ENCODE results near the gene FER. TPM values are rescaled to one million over a fixed set of nuclear protein-coding genes. Genes with fewer than 3 reads are reported as not detected.
A peak's percentile ranks its signal among the peaks of the same experiment; 100 is the strongest.

FER gene
- total and polyA plus RNA-seq, 9 donors: 6.3 to 26.9 (median 9.7) TPM

GRCh38 chr5:108941746-108942145 lies 194.0 kb downstream of the FER start:
- Histone ChIP-seq H3K4me3 (ENCODE audit: low read length) (no peak overlapping the region), H3K27ac (ENCODE audit: low read length) (no peak overlapping the region), H3K4me1 (ENCODE audit: control insufficient read depth, insufficient read depth, low read length) (no peaks in the 10 kb centered on the region), H3K9me3 (replicated peaks; ENCODE audit: control insufficient read depth, low read depth, low read length) (no peaks in the 10 kb centered on the region), H3K36me3 (ENCODE audit: control insufficient read depth, insufficient read depth, low read length) (no peaks in the 10 kb centered on the region), H3K27me3 (ENCODE audit: control insufficient read depth, insufficient read depth, low read length) (no peaks in the 10 kb centered on the region)
- no peak for DNase-seq
- WGBS (ENCODE audit: insufficient coverage): no CpG with 5 or more reads among the region's 2 CpGs

DNA sequence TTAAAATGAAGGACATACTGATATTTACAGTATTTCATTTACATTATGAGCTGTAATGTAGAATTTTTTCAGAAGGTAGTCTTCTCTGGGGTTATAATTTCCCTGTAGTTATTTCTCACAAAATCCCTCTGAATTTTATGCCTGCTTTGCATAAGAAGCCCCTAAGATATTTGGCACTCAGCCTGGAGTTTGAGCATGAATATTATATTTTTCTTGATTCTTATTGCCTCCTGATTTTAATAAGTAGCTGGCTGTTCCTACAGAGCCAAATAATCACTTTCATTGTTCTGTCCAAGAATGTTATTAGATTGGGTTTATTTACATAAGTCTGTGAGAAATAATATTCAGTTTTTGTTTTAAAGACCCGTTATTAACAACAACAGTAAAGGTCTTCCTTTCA lies 195.0 kb downstream of the FER start:
- Histone ChIP-seq H3K36me3 (ENCODE audit: control insufficient read depth, insufficient read depth, low read length) (no peaks in the 10 kb centered on the region), H3K4me3 (ENCODE audit: low read length) (no peak overlapping the region), H3K27ac (ENCODE audit: low read length) (no peak overlapping the region), H3K9me3 (replicated peaks; ENCODE audit: control insufficient read depth, low read depth, low read length) (no peaks in the 10 kb centered on the region), H3K4me1 (ENCODE audit: control insufficient read depth, insufficient read depth, low read length) (no peaks in the 10 kb centered on the region), H3K27me3 (ENCODE audit: control insufficient read depth, insufficient read depth, low read length) (no peaks in the 10 kb centered on the region)
- no CpG with 5 or more reads among the region's 1 CpG for WGBS (ENCODE audit: insufficient coverage)
- peak; percentile 31 for DNase-seq

- Histone ChIP-seq H3K9me3 (replicated peaks; ENCODE audit: control insufficient read depth, low read depth, low read length) (no peaks in the 10 kb centered on the region), H3K4me1 (ENCODE audit: control insufficient read depth, insufficient read depth, low read length) (no peaks in the 10 kb centered on the region), H3K36me3 (ENCODE audit: control insufficient read depth, insufficient read depth, low read length) (no peaks in the 10 kb centered on the region), H3K27me3 (ENCODE audit: control insufficient read depth, insufficient read depth, low read length) (no peaks in the 10 kb centered on the region), H3K4me3 (ENCODE audit: low read length) (no peak overlapping the region), H3K27ac (ENCODE audit: low read length) (no peak overlapping the region)
- peak; percentile 46 for DNase-seq
- WGBS (ENCODE audit: insufficient coverage): no CpG with 5 or more reads among the region's 3 CpGs
Observed at GRCh38 chr5:108945094-108945493, 197.4 kb downstream of the FER start.

GRCh38 chr5:108946008-108946407 lies 198.3 kb downstream of the FER start:
- 50% methylated on average over 1 of the region's 1 CpG for WGBS (ENCODE audit: insufficient coverage)
- Histone ChIP-seq H3K9me3 (replicated peaks; ENCODE audit: control insufficient read depth, low read depth, low read length) (no peaks in the 10 kb centered on the region), H3K36me3 (ENCODE audit: control insufficient read depth, insufficient read depth, low read length) (no peaks in the 10 kb centered on the region), H3K27me3 (ENCODE audit: control insufficient read depth, insufficient read depth, low read length) (no peaks in the 10 kb centered on the region), H3K27ac (ENCODE audit: low read length) (no peak overlapping the region), H3K4me1 (ENCODE audit: control insufficient read depth, insufficient read depth, low read length) (no peaks in the 10 kb centered on the region), H3K4me3 (ENCODE audit: low read length) (no peak overlapping the region)
- DNase-seq: no peak

GRCh38 chr5:108947164-108947563 lies 199.5 kb downstream of the FER start:
- Histone ChIP-seq H3K4me1 (ENCODE audit: control insufficient read depth, insufficient read depth, low read length) (no peaks in the 10 kb centered on the region), H3K27ac (ENCODE audit: low read length) (no peak overlapping the region), H3K27me3 (ENCODE audit: control insufficient read depth, insufficient read depth, low read length) (no peaks in the 10 kb centered on the region), H3K36me3 (ENCODE audit: control insufficient read depth, insufficient read depth, low read length) (no peaks in the 10 kb centered on the region), H3K9me3 (replicated peaks; ENCODE audit: control insufficient read depth, low read depth, low read length) (no peaks in the 10 kb centered on the region), H3K4me3 (ENCODE audit: low read length) (no peak overlapping the region)
- WGBS (ENCODE audit: insufficient coverage): no CpG with 5 or more reads among the region's 1 CpG
- DNase-seq: no peak

- WGBS (ENCODE audit: insufficient coverage): no CpG with 5 or more reads among the region's 2 CpGs
- H3K36me3 ChIP-seq (ENCODE audit: control insufficient read depth, insufficient read depth, low read length): no peaks in the 10 kb centered on the region
- H3K9me3 ChIP-seq (replicated peaks; ENCODE audit: control insufficient read depth, low read depth, low read length): no peaks in the 10 kb centered on the region
- H3K4me1 ChIP-seq (ENCODE audit: control insufficient read depth, insufficient read depth, low read length): no peaks in the 10 kb centered on the region
- no peaks in the 10 kb centered on the region for H3K27me3 ChIP-seq (ENCODE audit: control insufficient read depth, insufficient read depth, low read length)
- H3K4me3 ChIP-seq (ENCODE audit: low read length): no peak overlapping the region
- H3K27ac ChIP-seq (ENCODE audit: low read length): no peak overlapping the region
- no peak for DNase-seq
Observed at GRCh38 chr5:108950276-108950675, 202.6 kb downstream of the FER start.

- no peak for DNase-seq
- no peak overlapping the region for H3K27ac ChIP-seq (ENCODE audit: low read length)
- no peak overlapping the region for H3K4me3 ChIP-seq (ENCODE audit: low read length)
- H3K36me3 ChIP-seq (ENCODE audit: control insufficient read depth, insufficient read depth, low read length): no peaks in the 10 kb centered on the region
- no peaks in the 10 kb centered on the region for H3K9me3 ChIP-seq (replicated peaks; ENCODE audit: control insufficient read depth, low read depth, low read length)
- no peaks in the 10 kb centered on the region for H3K4me1 ChIP-seq (ENCODE audit: control insufficient read depth, insufficient read depth, low read length)
- H3K27me3 ChIP-seq (ENCODE audit: control insufficient read depth, insufficient read depth, low read length): no peaks in the 10 kb centered on the region
Observed at GRCh38 chr5:108953940-108954339, 206.2 kb downstream of the FER start.

DNA sequence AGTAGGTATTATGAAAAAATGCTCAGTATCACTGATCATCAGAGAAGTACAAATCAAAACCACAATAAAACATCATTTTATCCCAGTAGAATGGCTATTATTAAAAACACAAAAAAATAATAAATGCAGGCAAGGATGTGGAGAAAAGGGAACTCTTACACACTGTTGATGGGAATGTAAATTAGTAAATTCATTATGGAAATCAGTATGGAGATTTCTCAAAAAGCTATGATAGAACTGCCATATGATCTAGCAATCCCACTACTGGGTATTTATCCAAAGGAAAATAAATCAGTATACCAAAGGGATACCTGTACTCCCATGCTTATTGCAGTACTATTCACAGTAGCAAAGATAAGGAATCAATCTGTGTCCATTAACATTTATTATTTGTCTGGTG lies 209.6 kb downstream of the FER start:
- Histone ChIP-seq H3K36me3 (ENCODE audit: control insufficient read depth, insufficient read depth, low read length) (no peaks in the 10 kb centered on the region), H3K9me3 (replicated peaks; ENCODE audit: control insufficient read depth, low read depth, low read length) (no peaks in the 10 kb centered on the region), H3K27ac (ENCODE audit: low read length) (no peak overlapping the region), H3K4me1 (ENCODE audit: control insufficient read depth, insufficient read depth, low read length) (no peaks in the 10 kb centered on the region), H3K4me3 (ENCODE audit: low read length) (no peak overlapping the region), H3K27me3 (ENCODE audit: control insufficient read depth, insufficient read depth, low read length) (no peaks in the 10 kb centered on the region)
- DNase-seq: no peak

DNA sequence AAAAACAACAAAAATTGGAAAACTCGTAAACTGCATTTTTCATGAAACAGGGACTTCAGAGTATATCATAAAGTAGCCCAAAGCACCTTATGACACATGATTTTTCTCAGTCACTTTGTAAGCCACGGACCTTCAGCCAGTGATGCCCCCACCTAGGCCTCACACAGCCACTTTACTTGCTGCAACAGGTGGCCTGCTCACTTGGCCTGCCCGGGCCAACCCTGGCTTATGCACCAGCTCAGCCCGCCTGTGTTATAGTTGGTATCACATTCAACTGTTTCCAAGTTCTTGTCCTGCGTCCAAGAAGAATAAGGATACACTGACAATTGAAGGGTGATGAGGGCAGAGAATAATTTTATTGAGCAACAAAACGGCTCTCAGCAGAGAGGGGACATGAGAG lies 219.2 kb downstream of the FER start:
- H3K4me3 ChIP-seq (ENCODE audit: low read length): no peak overlapping the region
- DNase-seq: no peak
- peaks cover 4% of the 10 kb centered on the region for H3K36me3 ChIP-seq (ENCODE audit: control insufficient read depth, insufficient read depth, low read length)
- WGBS (ENCODE audit: insufficient coverage): 97% methylated on average over 3 of the region's 6 CpGs
- peaks cover 4% of the 10 kb centered on the region for H3K9me3 ChIP-seq (replicated peaks; ENCODE audit: control insufficient read depth, low read depth, low read length)
- no peaks in the 10 kb centered on the region for H3K4me1 ChIP-seq (ENCODE audit: control insufficient read depth, insufficient read depth, low read length)
- H3K27ac ChIP-seq (ENCODE audit: low read length): no peak overlapping the region
- no peaks in the 10 kb centered on the region for H3K27me3 ChIP-seq (ENCODE audit: control insufficient read depth, insufficient read depth, low read length)

DNA sequence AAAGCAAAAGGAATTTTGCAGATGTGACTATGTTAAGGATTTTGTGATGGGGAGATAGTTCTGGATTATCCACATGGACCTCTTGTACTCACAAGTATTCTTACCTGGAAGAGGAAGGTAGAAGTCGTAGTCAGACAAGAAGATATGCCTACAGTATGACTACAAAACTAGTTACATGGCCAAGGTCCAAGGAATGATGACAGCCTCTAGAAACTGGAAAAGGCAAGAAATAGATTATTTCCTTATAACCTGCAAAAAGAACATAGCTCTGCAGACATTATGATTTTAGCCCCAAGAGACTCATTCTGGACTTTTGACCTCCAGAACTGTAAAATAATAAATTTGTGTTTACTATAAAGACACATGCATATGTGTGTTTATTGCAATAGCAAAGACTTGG lies 226.9 kb downstream of the FER start:
- no peaks in the 10 kb centered on the region for H3K27me3 ChIP-seq (ENCODE audit: control insufficient read depth, insufficient read depth, low read length)
- no peaks in the 10 kb centered on the region for H3K36me3 ChIP-seq (ENCODE audit: control insufficient read depth, insufficient read depth, low read length)
- no peak overlapping the region for H3K27ac ChIP-seq (ENCODE audit: low read length)
- no peaks in the 10 kb centered on the region for H3K9me3 ChIP-seq (replicated peaks; ENCODE audit: control insufficient read depth, low read depth, low read length)
- H3K4me3 ChIP-seq (ENCODE audit: low read length): no peak overlapping the region
- WGBS (ENCODE audit: insufficient coverage): no CpG with 5 or more reads among the region's 1 CpG
- no peak for DNase-seq
- no peaks in the 10 kb centered on the region for H3K4me1 ChIP-seq (ENCODE audit: control insufficient read depth, insufficient read depth, low read length)

DNA sequence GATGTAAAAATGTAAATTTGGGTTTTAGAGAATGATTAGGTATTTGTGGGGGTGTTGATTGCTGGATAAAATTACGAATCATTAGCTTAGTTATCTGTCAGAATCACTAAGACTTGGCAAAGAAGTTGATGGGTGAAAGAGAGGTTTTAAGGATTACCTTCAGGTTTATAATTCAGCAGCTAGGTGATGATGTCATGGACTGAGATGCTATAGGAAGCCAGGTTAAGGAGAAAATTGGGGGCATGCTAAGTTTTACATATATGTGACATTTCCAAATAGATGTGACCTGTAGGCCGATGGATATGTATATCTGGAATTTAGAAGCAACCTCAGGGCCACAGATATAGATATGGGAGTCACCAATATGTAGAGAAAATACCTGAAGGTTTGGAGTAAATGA lies 228.0 kb downstream of the FER start:
- 100% methylated on average over 1 of the region's 2 CpGs for WGBS (ENCODE audit: insufficient coverage)
- Histone ChIP-seq H3K27ac (ENCODE audit: low read length) (no peak overlapping the region), H3K36me3 (ENCODE audit: control insufficient read depth, insufficient read depth, low read length) (no peaks in the 10 kb centered on the region), H3K9me3 (replicated peaks; ENCODE audit: control insufficient read depth, low read depth, low read length) (no peaks in the 10 kb centered on the region), H3K4me1 (ENCODE audit: control insufficient read depth, insufficient read depth, low read length) (no peaks in the 10 kb centered on the region), H3K27me3 (ENCODE audit: control insufficient read depth, insufficient read depth, low read length) (no peaks in the 10 kb centered on the region), H3K4me3 (ENCODE audit: low read length) (no peak overlapping the region)
- DNase-seq: no peak

Measured in muscle of leg (tissue), 11 donors.